Stimulated activated CD4-positive, alpha-beta T cell treated with anti-CD3 and anti-CD28 coated beads, TNF-alpha, amount 100 ng/mL, for 48 hours (primary cell): ENCODE data around the gene MYMX.
"Not testable (repeated sequence)": the region's sequence is repeated elsewhere in the genome, so short reads cannot be mapped to it uniquely, and the experiment has no call there.

Source experiments
- DNase-seq, 3 donors: peaks; one replicate each; pipeline ENCODE4 v3.0.0-alpha.2; 2020; ENCODE audit warnings: low read depth in 3 of 3

MYMX gene

DNA sequence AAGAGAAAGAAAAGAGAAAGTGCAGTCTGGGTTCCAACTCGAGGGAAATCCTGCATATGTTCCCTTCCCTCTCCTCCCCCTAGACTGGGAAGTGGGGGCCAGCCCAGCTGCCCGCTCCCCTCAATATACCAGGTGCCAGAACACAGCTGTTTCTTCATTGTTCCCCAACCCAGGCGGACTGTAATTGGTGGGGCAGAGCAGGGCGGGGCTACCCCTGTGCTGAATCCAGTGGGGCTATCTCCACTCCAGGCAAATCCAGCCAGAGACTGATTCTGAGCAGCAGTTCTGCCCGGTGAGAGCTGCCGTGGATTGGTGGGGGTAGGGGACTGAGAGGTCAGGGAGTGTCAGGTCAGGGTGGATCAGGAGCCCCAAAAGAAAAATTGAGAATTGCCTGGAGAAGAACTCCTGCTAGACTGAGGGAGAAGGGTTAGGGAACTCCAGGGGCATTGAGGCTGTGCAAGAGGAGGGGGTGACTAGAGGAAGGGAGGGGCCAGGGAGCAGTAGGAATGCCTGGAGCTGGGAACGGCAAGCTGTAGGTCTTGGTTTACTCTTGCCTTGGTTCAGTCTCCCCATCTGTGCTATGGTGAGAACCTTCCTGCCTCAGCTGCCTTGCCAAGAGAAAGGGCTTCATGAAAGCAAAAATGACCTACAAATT, at the start of gene MYMX:
Gene MYMX, plus strand, starts transcription at position 250 of the 655 bp plus-strand sequence. CDS start 546 bp downstream, outside the sequence.
- DNase-seq: no peak

DNA sequence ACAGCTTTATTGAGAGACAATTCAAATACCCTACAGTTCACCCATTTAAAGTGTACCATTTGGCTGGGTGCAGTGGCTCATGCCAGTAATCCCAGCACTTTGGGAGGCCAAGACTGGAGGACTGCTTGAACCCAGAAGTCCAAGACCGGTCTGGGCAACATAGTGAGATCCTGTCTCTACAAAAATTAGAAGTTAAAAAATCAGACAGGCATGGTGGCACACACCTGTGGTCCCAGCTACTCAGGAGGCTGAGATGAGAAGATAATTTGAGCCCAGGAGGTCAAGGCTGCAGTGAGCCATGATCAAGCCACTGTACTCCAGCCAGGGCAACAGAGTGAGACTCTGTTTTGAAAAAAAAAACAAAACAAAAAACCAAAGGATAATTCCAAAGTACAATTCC, 49.2 kb upstream of the MYMX start:
- DNase-seq: no peak

DNA sequence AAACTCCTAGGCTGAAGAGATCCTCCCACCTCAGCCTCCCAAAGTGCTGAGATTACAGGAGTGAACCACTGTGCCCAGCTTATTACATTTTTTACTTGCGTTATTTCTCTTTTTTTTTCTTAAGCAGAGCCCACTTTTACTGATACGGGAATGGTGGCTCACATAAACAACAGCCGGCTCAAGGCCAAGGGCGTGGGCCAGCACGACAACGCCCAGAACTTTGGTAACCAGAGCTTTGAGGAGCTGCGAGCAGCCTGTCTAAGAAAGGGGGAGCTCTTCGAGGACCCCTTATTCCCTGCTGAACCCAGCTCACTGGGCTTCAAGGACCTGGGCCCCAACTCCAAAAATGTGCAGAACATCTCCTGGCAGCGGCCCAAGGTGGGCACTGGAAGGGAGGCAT, 47.6 kb upstream of the MYMX start:
- DNase-seq: no peak

DNA sequence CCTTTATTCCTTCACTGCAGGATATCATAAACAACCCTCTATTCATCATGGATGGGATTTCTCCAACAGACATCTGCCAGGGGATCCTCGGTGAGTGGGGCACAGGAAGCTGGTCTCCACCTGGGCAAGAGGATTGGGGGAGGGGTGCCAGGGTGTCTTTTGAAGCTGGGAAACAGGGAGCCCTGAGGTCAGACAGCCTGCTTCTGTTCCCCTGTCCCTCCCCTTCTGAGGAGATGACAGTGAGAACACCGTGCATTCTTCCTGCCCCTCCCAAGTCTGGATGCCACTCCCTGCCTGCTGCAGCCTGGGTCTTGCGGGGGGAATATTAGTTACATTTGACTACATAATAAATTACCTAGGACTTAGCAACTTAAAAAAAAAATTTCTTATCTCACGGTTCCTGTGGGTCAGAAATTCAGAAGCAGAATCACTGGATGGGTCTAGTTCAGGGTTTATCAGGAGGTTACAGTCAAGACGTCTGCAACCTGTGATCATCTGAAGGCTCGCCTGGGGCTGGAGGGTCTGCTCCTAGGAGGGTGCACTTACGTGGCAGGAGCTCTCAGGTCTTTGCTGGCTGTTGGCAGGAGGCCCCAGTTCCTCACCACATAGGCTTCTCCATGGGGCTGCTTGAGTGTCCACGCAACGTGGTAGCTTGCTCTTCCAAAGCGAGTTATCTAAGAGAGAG, 46.7 kb upstream of the MYMX start:
- DNase-seq: no peak

DNA sequence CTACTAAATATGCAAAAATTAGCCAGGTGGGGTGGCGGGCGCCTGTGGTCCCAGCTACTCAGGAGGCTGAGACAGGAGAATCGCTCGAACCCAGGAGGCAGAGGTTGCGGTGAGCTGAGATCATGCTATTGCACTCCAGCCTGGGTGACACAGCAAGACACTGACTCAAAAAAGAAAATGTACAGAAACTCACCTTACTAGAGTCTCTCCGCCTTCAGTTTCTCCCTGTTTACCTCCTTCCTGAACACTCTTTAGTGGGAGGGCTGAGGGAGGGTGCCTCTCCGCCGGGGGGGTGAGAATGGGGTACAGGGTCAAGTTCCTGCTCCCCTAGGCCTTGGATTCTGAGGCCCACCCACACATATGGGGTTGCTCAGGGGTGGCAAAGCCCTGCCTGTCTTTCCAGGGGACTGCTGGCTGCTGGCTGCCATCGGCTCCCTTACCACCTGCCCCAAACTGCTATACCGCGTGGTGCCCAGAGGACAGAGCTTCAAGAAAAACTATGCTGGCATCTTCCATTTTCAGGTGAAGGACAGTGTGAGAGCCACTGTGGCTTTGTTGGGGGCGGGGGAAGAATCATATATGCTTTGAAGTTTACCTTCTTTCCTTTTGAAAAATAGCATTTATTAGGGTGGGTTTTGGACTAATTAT, 44.7 kb upstream of the MYMX start:
- no peak for DNase-seq

DNA sequence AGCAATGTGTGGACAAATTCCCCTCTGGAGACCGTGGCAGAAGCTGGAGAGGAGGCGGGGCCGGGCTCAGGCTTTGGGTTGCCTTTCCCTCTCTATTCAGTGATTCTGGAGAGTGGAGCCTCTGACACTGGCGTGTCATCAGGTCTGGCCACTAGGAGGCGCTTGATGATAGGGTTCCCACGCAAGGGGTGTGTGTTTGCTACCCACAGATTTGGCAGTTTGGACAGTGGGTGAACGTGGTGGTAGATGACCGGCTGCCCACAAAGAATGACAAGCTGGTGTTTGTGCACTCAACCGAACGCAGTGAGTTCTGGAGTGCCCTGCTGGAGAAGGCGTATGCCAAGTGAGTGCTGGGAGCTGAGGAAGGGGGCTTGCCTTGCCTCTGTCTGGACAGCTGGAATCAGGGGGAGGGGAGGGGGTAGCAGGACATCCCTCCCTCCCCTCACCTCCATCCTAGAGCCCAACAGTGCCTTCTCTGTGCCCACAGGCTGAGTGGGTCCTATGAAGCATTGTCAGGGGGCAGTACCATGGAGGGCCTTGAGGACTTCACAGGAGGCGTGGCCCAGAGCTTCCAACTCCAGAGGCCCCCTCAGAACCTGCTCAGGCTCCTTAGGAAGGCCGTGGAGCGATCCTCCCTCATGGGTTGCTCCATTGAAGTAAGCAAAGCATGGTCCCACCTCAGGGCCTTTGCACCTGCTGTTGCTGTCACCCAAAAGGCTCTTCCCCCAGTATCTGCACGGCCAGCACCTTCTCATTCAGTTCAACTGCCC, 43.8 kb upstream of the MYMX start:
- DNase-seq: peak; percentile 67 to 79 (median 77)

DNA sequence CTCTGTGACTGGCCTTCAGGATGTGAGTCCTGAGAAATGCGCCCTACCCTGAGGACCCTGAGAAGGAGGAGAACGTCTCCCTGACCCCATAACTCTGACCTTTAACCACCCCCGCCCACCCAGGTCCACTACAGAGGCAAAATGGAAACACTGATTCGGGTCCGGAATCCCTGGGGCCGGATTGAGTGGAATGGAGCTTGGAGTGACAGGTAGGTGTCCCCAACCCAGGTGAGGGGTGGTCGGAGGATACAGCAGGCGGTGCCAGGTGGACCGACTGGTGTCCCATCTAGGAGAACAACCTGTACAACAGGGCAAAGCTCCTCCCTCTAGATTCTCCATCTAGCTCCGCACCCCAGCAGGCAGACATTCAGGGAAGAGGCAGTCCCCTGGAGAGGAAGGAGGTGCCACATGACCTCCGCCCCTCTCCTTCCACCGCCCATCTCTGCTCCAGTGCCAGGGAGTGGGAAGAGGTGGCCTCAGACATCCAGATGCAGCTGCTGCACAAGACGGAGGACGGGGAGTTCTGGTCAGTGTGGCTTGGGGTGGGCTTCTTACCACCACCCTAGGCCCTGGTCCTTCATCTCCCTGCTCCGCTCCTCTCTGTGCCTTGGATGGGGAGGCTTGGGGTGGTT, 40.5 kb upstream of the MYMX start:
- no peak for DNase-seq

DNA sequence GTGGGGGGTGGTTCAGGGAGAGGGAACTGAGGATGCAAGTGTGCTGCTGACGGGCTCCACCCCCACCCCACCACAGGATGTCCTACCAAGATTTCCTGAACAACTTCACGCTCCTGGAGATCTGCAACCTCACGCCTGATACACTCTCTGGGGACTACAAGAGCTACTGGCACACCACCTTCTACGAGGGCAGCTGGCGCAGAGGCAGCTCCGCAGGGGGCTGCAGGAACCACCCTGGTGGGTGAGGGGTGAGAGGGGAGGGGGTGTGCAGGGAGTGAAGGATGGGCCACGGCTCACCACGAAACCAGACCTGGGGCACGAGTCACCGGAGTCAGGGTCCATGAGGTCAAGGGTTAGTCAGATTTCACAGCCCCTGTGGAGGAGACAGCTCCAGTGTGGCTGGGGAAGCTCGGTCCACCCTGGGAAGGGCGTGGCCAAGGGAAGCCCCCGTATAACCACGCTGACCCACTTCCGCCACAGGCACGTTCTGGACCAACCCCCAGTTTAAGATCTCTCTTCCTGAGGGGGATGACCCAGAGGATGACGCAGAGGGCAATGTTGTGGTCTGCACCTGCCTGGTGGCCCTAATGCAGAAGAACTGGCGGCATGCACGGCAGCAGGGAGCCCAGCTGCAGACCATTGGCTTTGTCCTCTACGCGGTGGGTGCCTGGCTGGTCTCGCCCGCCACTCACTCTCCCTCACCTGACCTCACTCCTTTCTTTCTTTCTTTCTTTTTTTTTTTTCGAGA, 39.8 kb upstream of the MYMX start:
- DNase-seq: no peak

DNA sequence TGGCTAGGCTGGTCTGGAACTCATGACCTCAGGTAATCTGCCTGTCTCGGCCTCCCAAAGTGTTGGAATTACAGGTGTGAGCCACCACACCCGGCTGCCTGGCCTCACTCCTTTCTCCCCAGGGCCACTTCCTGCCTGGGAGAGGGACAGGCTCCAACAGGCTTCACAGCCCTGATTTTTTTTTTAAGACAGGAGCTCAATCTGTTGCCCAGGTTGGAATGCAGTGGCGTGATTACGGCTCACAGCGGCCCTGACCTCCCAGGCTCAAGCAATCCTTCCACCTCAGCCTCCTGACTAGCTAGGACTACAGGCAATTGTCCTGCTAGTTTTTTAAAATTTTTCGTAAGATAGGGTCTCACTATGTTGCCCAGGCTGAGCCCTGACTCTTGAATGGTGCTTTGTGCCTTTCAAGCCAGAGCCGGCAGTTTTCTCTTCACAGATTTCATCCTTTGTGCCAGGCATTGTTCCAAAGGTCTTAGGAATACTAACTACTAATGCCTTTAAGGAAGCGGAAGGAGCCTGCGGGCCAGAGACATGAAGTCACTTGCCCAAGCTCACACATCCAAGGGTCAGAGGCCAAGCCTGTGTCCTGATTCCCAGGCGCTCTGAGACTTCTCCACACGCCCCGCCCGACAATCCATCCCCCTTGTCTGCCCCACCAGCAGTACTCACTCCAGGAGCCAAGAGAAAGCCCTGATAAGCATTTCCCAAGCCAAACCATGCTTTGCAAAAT, 38.9 kb upstream of the MYMX start:
- no peak for DNase-seq

DNA sequence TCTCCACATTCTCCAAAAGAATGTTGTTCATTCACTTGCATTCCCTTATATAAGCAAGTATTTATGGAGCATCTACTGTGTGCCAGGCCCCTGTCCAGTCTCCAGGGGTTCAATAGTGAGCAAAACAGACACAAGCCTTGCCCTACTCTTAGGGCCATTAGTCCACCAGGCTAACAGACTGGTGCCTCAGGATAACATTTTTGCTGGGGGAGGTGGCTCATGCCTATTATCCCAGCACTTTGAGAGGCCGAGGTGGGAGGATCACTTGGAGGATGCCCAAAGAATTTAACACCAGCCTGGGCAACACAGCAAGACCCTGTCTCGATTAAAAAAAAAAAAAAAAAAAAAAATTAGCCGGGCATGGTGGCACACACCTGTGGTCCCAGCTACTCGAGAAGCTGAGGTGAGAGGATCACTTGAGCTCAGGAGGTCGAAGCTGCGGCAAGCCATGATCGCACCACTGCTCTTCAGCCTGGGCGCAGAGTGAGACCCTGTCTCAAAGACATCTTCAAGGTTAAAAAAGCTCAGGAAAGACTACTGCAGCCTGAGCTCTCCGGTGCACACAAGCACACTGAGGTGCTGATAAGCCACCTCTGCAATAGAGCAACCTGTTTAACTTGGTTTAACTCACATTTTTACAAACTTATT, 38.2 kb upstream of the MYMX start:
- DNase-seq: no peak

DNA sequence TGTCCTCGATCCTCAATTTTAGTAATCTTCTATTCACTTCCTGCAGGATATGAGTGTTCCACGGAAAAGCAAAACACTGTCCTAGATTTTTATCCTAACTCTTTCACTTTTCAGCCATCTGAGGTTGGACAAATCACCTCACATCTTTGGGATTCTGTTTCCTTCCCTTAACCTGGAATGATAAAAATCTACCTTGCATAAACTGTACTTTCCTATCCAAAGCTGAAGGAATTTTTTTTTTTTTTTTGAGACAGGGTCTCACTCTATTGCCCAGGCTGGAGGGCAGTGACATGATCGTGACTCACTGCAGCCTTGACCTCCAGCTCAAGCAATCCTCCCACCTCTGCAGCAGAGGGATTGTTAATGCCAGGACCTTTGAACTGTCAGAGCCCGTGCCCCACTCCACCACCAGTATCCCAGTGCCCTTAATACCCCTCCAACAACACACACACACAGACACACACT, 37.6 kb upstream of the MYMX start:
- no peak for DNase-seq

DNA sequence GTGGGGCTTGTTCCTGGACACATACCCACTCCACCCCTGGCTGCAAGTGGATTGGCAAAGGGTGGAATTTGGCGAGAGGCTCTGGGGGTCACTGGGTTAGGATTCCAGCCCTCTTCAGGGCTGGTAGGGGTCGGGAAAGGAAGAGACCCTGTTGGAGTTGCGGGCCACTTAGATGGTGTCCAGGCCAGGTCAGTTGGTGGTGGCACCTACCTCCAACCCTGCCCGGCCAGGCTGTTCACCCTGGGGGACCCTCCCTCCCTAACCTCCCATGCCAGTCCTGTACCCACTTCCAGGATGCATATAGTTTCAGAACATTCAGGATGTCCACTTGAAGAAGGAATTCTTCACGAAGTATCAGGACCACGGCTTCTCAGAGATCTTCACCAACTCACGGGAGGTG, 37.1 kb upstream of the MYMX start:
- no peak for DNase-seq

DNA sequence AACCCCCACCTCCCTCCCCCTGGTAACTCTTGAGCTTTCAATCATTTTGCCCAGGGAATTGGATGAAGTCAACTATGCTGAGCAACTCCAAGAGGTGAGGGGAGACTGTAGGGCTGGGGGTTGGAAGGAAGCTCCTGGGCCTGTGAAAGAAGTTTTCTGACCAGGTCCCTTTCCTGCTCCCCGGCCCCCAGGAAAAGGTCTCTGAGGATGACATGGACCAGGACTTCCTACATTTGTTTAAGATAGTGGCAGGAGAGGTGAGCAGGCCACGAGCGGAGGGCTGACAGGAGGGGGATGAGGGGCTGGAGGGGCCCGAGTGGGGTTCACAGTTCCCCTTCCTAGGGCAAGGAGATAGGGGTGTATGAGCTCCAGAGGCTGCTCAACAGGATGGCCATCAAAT, 36.3 kb upstream of the MYMX start:
- DNase-seq: no peak

DNA sequence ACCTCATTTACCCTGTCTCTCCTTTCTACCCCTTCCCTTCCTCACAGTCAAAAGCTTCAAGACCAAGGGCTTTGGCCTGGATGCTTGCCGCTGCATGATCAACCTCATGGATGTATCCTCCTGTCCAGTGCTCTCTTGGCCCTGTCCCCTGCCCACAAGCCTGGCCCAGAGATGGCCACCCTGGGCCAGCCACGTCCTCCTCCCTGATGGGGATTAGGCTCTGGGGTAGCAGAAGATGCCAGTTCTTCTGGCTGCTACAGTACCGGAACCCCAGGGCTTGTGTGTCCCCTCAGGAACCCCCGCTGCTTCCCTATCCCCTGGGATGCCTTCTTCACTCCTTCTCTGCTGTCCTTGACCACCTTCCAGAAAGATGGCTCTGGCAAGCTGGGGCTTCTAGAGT, 35.8 kb upstream of the MYMX start:
- no peak for DNase-seq

DNA sequence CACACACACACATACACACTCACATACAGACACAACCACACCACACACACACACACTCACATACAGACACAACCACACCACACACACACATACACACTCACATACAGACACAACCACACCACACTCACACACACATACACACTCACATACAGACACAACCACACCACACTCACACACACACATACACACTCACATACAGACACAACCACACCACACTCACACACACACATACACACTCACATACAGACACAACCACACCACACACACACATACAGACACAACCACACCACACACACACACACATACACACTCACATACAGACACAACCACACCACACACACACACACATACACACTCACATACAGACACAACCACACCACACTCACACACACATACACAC, 34.9 kb upstream of the MYMX start:
- DNase-seq: not testable (repeated sequence)

DNA sequence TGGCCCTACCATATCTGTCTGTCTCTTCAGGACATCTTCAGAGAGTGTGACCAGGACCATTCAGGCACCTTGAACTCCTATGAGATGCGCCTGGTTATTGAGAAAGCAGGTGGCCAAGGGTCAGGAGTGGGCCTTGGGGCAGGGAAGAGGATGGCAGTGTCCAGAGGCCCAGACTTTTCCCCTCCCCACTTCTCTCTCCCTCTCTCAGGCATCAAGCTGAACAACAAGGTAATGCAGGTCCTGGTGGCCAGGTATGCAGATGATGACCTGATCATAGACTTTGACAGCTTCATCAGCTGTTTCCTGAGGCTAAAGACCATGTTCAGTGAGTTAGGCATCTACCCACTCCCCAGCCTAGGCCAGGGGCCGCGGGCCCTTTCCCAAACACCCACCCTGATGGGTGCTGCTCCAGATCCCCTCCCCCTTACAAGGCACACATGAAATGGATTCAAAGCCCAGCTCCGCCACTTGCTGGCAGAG, 33.8 kb upstream of the MYMX start:
- DNase-seq: no peak

DNA sequence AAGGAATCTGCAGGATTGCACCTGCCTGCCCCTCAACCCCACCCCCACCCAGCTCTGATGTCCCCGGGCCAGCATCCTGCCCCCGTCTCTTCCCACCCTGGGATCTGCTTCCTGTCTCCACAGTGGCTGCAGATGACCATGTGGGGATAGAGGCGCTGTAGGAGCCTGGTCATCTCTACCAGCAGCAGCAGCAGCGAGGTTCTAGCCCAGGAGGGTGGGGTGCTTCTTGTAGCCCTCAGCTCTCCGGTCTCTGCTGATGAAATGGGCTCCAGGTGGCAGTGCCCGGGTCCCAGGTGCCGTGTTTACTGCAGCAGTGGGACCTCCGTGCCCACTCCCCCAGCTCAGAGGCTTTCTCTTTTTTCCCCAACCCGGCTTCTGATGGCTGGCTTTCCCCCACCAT, 32.9 kb upstream of the MYMX start:
- no peak for DNase-seq

DNA sequence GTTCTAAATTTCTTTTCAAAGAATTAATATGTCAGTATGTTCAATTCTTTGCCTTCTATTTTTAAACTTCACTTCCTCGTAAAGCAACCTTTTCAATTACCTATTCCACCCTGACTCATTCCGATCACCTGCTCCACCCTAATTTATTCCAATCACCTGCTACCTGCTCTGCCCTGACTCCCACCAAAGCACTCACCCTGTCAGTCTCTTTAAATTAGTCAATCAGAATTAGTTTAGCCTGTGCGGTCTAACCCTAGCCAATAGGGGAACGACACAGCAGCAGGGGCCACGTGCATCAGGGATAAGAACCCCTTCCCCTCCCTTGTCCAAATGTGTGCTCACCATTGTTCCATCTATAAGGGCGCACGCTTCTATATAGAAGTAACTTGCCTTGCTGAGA, 31.4 kb upstream of the MYMX start:
- not testable (repeated sequence) for DNase-seq

DNA sequence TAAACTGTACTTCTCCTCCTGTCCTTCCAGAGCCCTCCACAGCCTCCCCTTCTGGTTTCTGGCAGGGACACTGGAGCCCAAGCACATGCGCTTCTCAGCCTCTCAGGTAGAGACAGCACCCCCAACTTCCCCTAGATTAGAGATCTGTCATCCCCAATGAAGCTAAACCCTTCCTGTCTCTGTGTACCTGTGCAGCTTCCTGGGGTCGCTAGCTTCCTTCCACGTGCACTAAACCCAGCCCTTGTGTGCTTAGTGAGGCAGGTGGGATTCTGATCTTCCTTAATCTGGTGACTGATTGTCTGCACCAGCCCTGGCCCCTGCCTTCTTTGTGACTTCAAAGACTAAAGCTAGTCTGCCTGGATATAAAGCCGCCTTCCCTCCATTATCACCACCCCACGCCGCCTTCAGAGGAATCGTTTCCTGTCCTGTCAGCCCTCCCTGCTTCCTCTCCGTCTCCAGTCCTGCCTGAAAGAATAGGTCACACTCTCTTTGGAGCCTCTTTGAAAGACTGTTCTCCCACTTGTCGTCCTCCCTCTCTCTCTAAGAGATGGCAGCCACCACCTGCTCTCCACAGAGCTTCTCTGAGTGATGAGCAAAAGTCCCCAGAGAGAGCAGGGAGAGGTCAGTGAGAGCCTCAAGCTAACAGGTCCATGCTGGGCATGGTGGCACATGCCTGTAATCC, 30.6 kb upstream of the MYMX start:
- DNase-seq: no peak
